Ovary (tissue), 9 donors: ENCODE measurements around the gene MAML2. TPM values are rescaled to one million over a fixed set of nuclear protein-coding genes. Genes with fewer than 3 reads are reported as not detected.

ENCODE experiments used
- DNase-seq, 5 donors: peaks; one replicate each; pipeline ENCODE4 v3.0.0-alpha.2; 2019 to 2020
- H3K27ac ChIP-seq, 2 donors: fragments of 200-600 bp; one replicate each; pipeline versions ENCODE4 v1.5.1 to v1.8.0; 2019 to 2022
- H3K27me3 ChIP-seq: fragments of 200-600 bp; one replicate; pipeline ENCODE4 v1.8.0; 2022
- H3K36me3 ChIP-seq: fragments of 200-600 bp; sonication (generic); one replicate; pipeline ENCODE4 v1.5.1; 2019
- H3K4me1 ChIP-seq: one replicate; pipeline ENCODE4 v1.8.1; 2013; ENCODE audit warnings: mild to moderate bottlenecking, moderate library complexity; ENCODE audit not compliant: insufficient read depth
- H3K4me3 ChIP-seq: fragments of 200-600 bp; sonication (generic); one replicate; pipeline ENCODE4 v1.5.1; 2017
- H3K9me3 ChIP-seq, 2 donors: fragments of 200-600 bp in 1 of 2; sonication (generic) in 1 of 2; one replicate each; pipeline versions ENCODE4 v1.5.1 to v1.8.1; 2013 to 2019; ENCODE audit warnings: mild to moderate bottlenecking in 1 of 2, moderate library complexity in 1 of 2
- CTCF ChIP-seq, 3 donors: fragments of 450-650 bp in 2 of 3; fragments of 200-600 bp in 1 of 3; IDR thresholded peaks; one replicate each; pipeline versions ENCODE4 v1.5.1 to v1.8.0; 2016 to 2022; ENCODE audit warnings: antibody characterized with exemption in 3 of 3, mild to moderate bottlenecking in 1 of 3
- EP300 ChIP-seq: sonication (generic); formaldehyde crosslinking; IDR thresholded peaks from one replicate; pipeline ENCODE4 v1.6.1; 2017; ENCODE audit warnings: antibody characterized with exemption
- POLR2A ChIP-seq: fragments of 450-650 bp; IDR thresholded peaks from one replicate; pipeline ENCODE4 v1.6.1; 2017; ENCODE audit warnings: antibody characterized with exemption, mild to moderate bottlenecking, moderate library complexity
- WGBS, 3 donors: extraction: QIAGEN DNeasy Blood & Tissue Kit in 1 of 3; methylation state at CpG; one replicate each; pipeline versions ENCODE4 v1.1.5 to v1.1.7; 2013 to 2017; 5-methylcytosine and 5-hydroxymethylcytosine counted together
- intact Hi-C, 4 donors: fragments of 100-400 bp; cut with DNase I; formaldehyde crosslinking; loops; one replicate each; pipeline versions ENCODE4 v1.11.0 to v1.15.1; 2022 to 2023
- polyA plus RNA-seq, 2 donors: library from polyadenylated mRNA; stranded (reverse); fragments of 200-250 nt in 1 of 2; fragments of 350-450 nt in 1 of 2; fragmentation: Illumina TruSeq in 1 of 2; extraction: RNeasy Lipid Tissue Mini Kit (QIAGEN cat#74804) in 1 of 2; gene quantifications; one replicate each; pipeline ENCODE4 v1.2.3, GENCODE V29; 2013 to 2014
- total RNA-seq, 7 donors: library from RNA; depleted of rRNA in 2 of 7; stranded (reverse); fragments of >200 nt in 2 of 7; fragmentation: NEBNext Ultra II Directional in 3 of 7; extraction: Animal tissue kit (Norgen Biotek cat#: 25700) in 3 of 7; gene quantifications; one replicate each; pipeline versions ENCODE4 v1.1.0 to v1.2.4, GENCODE V29; 2016 to 2023
- donor health status: DM: no; HTN: no; CAD: no; lungs with moderate emphysema.
- donor health status: DM: no; HTN: no; CAD: no.
- donor health status: Bipolar disorder and iron deficiency.
- donor health status: DM: yes; HTN: yes; CAD: no.
- donor health status: DM: no; HTN: no; CAD: no.
- donor health status: DM: yes; HTN: yes; CAD: no.

The MAML2 gene
- total and polyA plus RNA-seq, 9 donors, result 7.3 to 17.5 (median 14.6) TPM

DNA sequence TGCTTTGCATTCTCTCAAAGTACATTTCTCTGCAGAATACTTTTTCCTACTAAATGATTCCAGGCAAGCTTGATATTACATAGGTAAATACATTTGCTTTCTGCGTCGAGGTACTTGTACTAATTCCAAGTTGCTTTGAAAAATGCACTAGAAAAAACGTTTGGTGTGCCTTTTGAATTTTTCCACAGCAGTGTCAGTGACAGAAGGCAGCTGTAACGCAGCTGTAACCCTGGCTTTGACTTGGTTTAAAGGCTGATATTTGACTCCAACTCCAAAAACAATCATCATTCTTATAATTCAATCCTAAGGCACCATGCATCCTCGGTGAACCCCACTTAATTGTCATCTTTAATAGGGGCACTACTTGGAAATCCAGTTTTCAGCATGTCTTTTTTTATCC, 125.0 kb downstream of the MAML2 start:
- H3K27me3 ChIP-seq, result no peaks in the 10 kb centered on the region
- intact Hi-C loops, result no loop called here
- DNase-seq, result no peak
- no peak overlapping the region for H3K27ac ChIP-seq
- no peak overlapping the region for H3K4me3 ChIP-seq
- TF ChIP-seq POLR2A (no peak), EP300 (no peak), CTCF (IDR thresholded peaks at IDR 0.05) (no peak)
- peaks cover 10% of the 10 kb centered on the region for H3K4me1 ChIP-seq
- H3K36me3 ChIP-seq, result no peaks in the 10 kb centered on the region
- 15 to 25% (median 24%) methylated on average over 5 of the region's 5 CpGs for whole genome bisulfite sequencing, 3 donors
- H3K9me3 ChIP-seq, result no peaks in the 10 kb centered on the region

GRCh38 chr11:96217206-96217605, 125.8 kb downstream of the MAML2 start:
- intact Hi-C loops, result no loop called here
- Histone ChIP-seq H3K27ac (no peak overlapping the region), H3K36me3 (no peaks in the 10 kb centered on the region), H3K9me3 (no peaks in the 10 kb centered on the region), H3K4me3 (no peak overlapping the region), H3K27me3 (no peaks in the 10 kb centered on the region), H3K4me1 (peaks cover 11% of the 10 kb centered on the region)
- 85 to 91% (median 89%) methylated on average over 5 of the region's 5 CpGs for WGBS, 3 donors
- TF ChIP-seq POLR2A, result no peak
- TF ChIP-seq EP300, result no peak
- no peak for TF ChIP-seq CTCF (IDR thresholded peaks at IDR 0.05)
- no peak for DNase-seq

DNA sequence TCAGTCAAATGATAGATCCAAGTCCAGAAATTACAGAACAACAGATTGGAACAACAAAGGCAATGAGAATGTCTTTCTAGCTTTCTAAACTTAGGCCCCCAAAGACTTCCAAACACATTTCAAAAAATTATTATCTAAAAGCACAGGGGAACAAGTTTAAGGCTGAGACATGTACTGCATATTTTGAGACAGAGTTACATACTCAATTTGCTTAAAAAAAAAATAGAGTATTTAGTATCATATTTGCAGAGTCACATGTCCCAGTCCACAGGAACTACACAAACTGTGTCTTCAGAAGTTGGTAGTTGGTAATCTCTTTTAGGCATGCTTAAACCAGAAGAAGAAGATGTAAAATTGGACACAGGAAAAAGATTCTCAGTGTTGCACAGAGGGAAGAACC, 127.2 kb downstream of the MAML2 start:
- no peak overlapping the region for H3K27ac ChIP-seq
- H3K27me3 ChIP-seq, result no peaks in the 10 kb centered on the region
- intact Hi-C loops, result no loop called here
- no peak for DNase-seq
- H3K4me1 ChIP-seq, result peaks cover 11% of the 10 kb centered on the region
- H3K36me3 ChIP-seq, result no peaks in the 10 kb centered on the region
- TF ChIP-seq POLR2A (no peak), CTCF (IDR thresholded peaks at IDR 0.05) (no peak), EP300 (no peak)
- no peaks in the 10 kb centered on the region for H3K9me3 ChIP-seq
- H3K4me3 ChIP-seq, result no peak overlapping the region

- peak in 2 of 5 donors; percentile 19 to 24 for DNase-seq
- Histone ChIP-seq H3K4me1 (peaks cover 11% of the 10 kb centered on the region), H3K4me3 (no peak overlapping the region), H3K27ac (peak overlapping the region; percentile 36 to 44), H3K9me3 (no peaks in the 10 kb centered on the region), H3K36me3 (no peaks in the 10 kb centered on the region), H3K27me3 (no peaks in the 10 kb centered on the region)
- WGBS, 3 donors, result 18 to 25% (median 20%) methylated on average over 7 of the region's 7 CpGs
- intact Hi-C loops, result no loop called here
- no peak for TF ChIP-seq CTCF (IDR thresholded peaks at IDR 0.05)
- TF ChIP-seq POLR2A, result no peak
- no peak for TF ChIP-seq EP300
Observed at GRCh38 chr11:96215110-96215782, 127.7 kb downstream of the MAML2 start.
